GM19043 (cell line): Measurements from ENCODE around the gene EYA2.

Source experiments
- ATAC-seq: cut with Tn5 transposase; IDR thresholded peaks from one replicate; pipeline ENCODE4 v1.9.1; 2021; ENCODE audit warnings: low read depth; ENCODE audit not compliant: unreplicated experiment

EYA2 gene

DNA sequence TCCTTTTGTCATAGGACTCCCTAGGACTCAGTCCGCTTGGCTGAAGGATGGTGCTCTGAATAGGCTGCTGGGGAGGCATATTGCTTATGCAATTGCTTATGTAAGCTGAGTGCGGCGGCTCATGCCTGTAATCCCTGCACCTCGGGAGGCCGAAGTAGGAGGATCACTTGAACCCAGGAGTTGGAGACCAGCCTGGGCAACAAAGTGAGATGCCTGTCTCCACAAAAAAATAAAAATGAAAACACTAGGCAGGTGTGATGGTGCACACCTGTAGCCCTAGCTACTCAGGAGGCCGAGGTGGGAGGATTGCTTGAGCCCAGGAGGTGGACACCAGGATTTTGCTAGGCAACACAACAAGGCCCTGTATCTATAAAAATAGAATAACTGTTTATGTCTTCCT, 81.3 kb downstream of the EYA2 start:
- no peak for ATAC-seq

DNA sequence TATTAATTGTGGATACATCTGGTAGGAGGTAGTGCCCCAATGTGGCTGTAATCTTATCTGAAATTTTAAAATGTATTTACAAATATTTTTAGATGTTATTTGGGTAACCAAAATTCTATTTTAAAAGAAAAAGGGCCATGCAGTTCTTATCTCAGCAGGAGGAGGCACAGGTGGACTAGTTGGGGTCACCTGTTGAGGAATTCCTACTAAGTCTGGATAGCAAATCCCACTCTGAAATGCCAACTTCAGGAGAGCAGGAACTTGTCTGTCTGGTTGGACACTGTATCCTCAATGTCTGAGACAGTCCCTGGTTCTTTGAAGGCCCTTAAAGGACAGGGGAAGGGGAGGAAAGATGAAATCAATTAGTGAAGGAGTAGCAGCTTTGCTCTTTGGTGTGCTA, 82.6 kb downstream of the EYA2 start:
- no peak for ATAC-seq

DNA sequence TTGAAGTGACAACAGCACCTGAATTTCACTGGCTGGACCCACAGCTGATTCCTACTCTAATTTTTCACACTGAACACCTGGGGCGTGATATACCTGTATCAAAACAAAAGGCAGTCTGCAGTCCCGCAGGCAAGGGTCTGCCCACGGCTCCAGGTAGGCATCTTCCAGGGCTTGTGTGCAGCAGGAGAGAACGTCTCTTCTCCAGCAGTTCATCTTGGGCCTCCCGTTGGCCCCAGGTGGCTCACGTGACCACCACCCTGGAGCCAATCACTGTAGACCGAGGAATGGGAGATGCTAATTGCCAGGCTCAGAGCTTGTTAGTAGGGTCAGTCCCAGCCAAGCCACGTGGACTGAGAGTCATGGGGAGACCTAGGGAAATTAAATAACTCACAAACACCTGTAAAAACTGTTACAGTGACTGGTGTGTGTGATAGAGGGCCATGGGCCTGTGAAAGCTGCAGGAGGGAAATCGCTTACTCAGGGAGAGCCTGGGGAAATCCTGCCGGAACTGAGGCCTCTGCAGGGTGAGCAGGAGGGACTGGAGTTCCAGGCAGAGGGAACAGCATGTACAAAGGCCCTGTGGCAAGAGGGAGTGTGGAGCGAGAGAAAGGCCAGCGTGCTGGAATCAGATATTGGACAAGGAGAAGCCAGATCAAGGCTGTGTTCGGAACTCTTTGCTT, 83.4 kb downstream of the EYA2 start:
- no peak for ATAC-seq

- no peak for ATAC-seq
Measured at GRCh38 chr20:46978951-46979491, 84.4 kb downstream of the EYA2 start.

- ATAC-seq = no peak
Measured at GRCh38 chr20:46979603-46980241, 85.1 kb downstream of the EYA2 start.

DNA sequence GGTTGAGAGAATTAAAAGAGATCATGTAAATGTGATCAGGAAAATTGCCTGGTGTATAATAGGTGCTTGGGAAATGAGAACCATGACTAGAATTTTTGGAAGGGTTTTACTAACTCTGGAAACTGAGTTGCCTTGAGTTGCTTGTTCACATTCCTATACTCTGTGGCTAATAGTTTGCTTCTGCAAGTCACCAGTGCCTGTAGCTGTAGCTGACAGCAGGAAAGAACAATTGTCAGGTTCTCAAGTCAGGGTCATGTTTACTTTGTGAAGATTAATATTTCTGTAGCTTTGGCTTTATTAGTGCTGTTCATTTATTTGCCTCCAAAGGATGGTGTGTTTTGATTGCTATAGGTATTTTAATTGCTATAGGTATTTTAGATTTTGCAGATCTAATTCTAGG, 86.5 kb downstream of the EYA2 start:
- no peak for ATAC-seq

- ATAC-seq = no peak
Measured at GRCh38 chr20:46983466-46983865, 88.8 kb downstream of the EYA2 start.

DNA sequence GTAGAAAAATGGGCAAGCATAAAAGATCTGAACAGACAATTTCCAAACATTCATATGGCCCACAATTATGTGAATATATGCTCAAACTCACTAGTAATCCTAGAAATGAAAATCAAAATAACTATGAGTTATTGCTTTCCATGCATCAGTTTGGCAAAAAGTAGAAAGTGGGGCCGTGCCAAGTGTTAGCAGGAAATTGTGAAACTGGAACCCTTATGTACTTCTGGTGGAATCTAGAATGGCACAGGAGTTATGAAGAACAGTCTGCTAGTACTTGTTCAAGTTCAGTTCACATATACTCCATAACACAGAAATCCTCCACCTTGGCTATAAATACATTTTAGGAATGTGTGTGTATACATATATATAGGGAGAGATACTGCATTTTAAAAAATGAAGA, 89.8 kb downstream of the EYA2 start:
- ATAC-seq = no peak

- ATAC-seq = no peak
Measured at GRCh38 chr20:46985250-46985649, 90.6 kb downstream of the EYA2 start.

GRCh38 chr20:46985671-46986070, 91.0 kb downstream of the EYA2 start:
- ATAC-seq = no peak

DNA sequence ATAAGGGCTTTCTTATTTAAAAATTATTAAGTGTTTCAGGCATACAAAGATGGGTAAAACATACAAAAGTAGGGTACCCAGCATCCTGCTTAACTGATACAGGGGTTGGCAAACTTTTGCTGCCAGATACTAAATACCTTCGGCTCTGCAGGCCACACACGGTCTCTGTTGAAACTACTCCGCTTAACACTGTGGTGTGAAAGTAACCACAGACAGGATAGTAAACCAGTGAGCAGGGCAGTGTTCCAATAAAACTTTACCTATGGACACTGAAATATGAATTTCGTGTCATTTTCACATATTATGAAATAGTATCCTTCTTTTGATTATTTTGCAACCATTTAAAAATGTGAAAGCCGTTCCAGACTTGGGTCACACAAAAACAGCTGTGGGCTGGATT, 92.4 kb downstream of the EYA2 start:
- ATAC-seq = no peak

- no peak for ATAC-seq
Measured at GRCh38 chr20:46990017-46990595, 95.5 kb downstream of the EYA2 start.

- no peak for ATAC-seq
Measured at GRCh38 chr20:46990596-46991104, 96.0 kb downstream of the EYA2 start.

DNA sequence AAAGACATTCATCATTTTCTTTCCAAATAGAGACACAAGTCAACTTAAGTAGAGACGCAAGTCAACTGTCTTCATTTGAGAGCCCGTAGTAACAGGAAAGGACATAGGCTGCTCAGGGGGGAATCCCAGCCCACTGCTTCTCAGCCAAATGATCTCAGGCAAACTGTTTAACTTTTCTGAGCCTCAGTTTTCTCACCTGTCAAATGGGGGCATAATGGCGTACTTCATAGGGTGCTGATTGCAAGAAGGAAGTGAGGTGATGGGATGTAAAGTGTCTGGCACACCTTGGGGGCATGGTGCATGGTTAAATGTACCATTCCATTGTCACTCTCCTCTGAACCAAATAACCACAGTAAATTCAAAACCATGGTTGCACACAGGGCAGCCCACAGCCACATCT, 96.5 kb downstream of the EYA2 start:
- ATAC-seq = no peak

GRCh38 chr20:46991880-46992639, 97.4 kb downstream of the EYA2 start:
- no peak for ATAC-seq

GRCh38 chr20:46992640-46993035, 98.0 kb downstream of the EYA2 start:
- no peak for ATAC-seq

DNA sequence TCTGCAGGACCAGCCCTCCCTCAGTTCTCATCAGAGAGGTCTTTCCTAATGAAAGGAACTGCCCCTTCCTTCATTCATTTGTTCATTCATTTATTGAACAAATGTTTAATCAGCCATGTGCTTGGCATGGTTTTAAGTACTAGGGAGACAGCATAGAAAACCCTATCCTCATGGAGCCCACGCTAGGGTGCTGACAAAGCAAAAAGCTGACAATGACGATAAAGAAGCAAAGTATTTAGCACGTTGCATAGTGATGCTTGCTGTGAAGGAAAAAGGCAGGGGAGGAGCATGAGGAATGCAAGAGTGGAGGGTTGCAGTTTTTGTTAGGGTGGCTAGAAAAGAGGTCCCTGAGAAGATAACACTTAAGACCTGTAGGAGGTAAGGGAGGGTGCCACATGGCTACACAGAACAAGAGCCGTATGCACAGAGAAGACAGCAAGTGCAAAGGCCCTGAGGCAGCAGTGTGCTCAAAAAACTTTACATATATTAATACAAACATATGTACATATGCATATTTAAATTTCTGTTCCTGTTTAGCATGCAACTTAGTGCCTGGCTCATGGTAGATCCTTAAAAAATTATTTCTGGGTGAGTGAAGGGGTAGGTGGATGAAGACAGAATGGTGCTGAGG, 98.9 kb downstream of the EYA2 start:
- ATAC-seq = no peak

- peak; percentile 66 for ATAC-seq
Measured at GRCh38 chr20:46994341-46994740, 99.7 kb downstream of the EYA2 start.

DNA sequence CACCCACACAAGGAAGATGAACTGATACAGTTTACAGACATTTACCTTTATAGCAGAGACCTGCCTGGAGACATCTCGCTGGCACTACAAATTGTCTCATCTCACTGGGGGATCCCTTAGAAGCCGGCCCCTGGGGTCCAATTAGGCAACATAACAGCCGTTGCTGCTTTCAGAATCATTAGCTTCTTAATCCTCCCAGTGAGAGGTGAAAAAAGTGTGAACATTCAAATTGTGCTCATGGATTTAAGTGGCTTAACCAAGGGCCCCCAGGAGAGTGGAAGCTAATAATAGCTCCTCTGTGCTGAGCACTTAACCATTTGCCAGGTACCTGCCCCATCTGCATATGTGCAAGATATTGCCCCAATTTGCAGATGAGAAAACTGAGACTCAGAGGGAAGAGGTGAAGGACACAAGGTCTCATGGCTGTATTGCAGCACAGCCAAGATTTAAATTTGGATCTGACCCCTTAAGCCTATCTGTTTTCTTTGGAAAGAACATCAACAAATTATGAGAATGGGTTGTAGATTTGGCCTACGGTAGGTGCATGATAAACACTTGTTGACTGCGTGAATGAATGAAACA, 101.0 kb downstream of the EYA2 start:
- no peak for ATAC-seq

DNA sequence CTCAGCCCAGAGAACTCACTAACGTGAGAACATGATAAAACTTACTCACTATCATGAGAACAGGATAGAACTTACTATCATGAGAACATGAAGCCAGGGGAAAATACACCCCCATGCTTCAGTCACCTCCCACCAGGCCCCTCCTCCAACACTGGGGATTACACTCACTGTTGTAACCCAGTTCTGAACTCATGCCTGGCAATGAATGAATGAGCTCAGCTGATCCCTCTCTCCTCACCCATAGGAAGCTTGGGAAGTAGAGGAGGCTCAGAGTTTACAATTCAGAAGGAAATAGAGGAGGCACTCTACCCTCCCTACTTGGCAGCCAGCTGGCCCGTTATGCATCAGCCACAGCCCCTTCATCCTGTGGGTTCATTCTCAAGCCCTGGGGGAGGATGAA, 102.5 kb downstream of the EYA2 start:
- no peak for ATAC-seq
